Astrocyte (in vitro differentiated cells and primary cell): ENCODE results near the gene NEURL1. TPM values are rescaled to one million over a fixed set of nuclear protein-coding genes. Genes with fewer than 3 reads are reported as not detected.

ENCODE experiments used
- DNase-seq: peaks from one replicate; pipeline ENCODE4 v3.0.0-alpha.2; 2010; ENCODE audit warnings: low read depth
- FAIRE-seq: peaks from 2 replicates; lab custom pipeline; 2011; peaks lifted over from hg19 to GRCh38; lab: Jason Lieb, UNC
- H2AFZ ChIP-seq: 2 replicates; pipeline ENCODE4 v1.6.0; 2012; ENCODE audit warnings: low read depth, low read length, inconsistent platforms
- H3K27ac ChIP-seq: 2 replicates; pipeline ENCODE4 v1.5.1; 2011; ENCODE audit warnings: low read depth, low read length, inconsistent platforms
- H3K27me3 ChIP-seq: 2 replicates; pipeline ENCODE4 v1.6.0; 2011; ENCODE audit warnings: low read length, inconsistent platforms; ENCODE audit not compliant: insufficient read depth
- H3K36me3 ChIP-seq: 2 replicates; pipeline ENCODE4 v1.5.1; 2011; ENCODE audit warnings: low read length, inconsistent platforms; ENCODE audit not compliant: insufficient read depth
- H3K4me1 ChIP-seq: 2 replicates; pipeline ENCODE4 v1.5.1; 2011; ENCODE audit warnings: low read length, inconsistent platforms; ENCODE audit not compliant: insufficient read depth
- H3K4me2 ChIP-seq: 2 replicates; pipeline ENCODE4 v1.6.0; 2012; ENCODE audit warnings: low read length, inconsistent platforms
- H3K4me3 ChIP-seq: 2 replicates; pipeline ENCODE4 v1.5.1; 2011; ENCODE audit warnings: low read depth, mild to moderate bottlenecking, low read length, inconsistent platforms; ENCODE audit not compliant: insufficient read depth
- H3K79me2 ChIP-seq: 2 replicates; pipeline ENCODE4 v1.6.0; 2012; ENCODE audit warnings: mild to moderate bottlenecking, low read length, inconsistent platforms; ENCODE audit not compliant: insufficient read depth
- H3K9ac ChIP-seq: 2 replicates; pipeline ENCODE4 v1.6.0; 2012; ENCODE audit warnings: mild to moderate bottlenecking, low read length, inconsistent platforms
- H3K9me3 ChIP-seq: 2 replicates; pipeline ENCODE4 v1.5.1; 2012; ENCODE audit warnings: low read depth, mild to moderate bottlenecking, low read length, inconsistent platforms; ENCODE audit not compliant: insufficient read depth
- H4K20me1 ChIP-seq: 2 replicates; pipeline ENCODE4 v1.6.0; 2012; ENCODE audit warnings: low read length, inconsistent platforms; ENCODE audit not compliant: insufficient read depth
- H3K27ac Mint-ChIP-seq: one replicate; pipeline ENCODE4 v1.8.0; 2021; ENCODE audit warnings: mild to moderate bottlenecking, mixed read lengths; ENCODE audit not compliant: unreplicated experiment
- H3K27me3 Mint-ChIP-seq: one replicate; pipeline ENCODE4 v1.8.0; 2021; ENCODE audit warnings: low read depth, mixed read lengths; ENCODE audit not compliant: unreplicated experiment
- H3K36me3 Mint-ChIP-seq: one replicate; pipeline ENCODE4 v1.8.0; 2021; ENCODE audit warnings: low read depth, mixed read lengths; ENCODE audit not compliant: unreplicated experiment
- H3K4me1 Mint-ChIP-seq: one replicate; pipeline ENCODE4 v1.8.0; 2021; ENCODE audit warnings: low read depth, mixed read lengths; ENCODE audit not compliant: unreplicated experiment
- H3K4me3 Mint-ChIP-seq: one replicate; pipeline ENCODE4 v1.8.0; 2021; ENCODE audit warnings: mild to moderate bottlenecking, moderate library complexity, mixed read lengths; ENCODE audit not compliant: unreplicated experiment
- H3K9me3 Mint-ChIP-seq: one replicate; pipeline ENCODE4 v1.8.0; 2021; ENCODE audit warnings: mild to moderate bottlenecking, mixed read lengths; ENCODE audit not compliant: unreplicated experiment
- CTCF ChIP-seq: IDR thresholded peaks from 2 replicates; pipeline ENCODE4 v1.5.1; 2011; ENCODE audit warnings: low read depth, mild to moderate bottlenecking, inconsistent platforms, low read length, moderate library complexity; ENCODE audit not compliant: insufficient read depth
- EZH2 ChIP-seq: IDR thresholded peaks from 2 replicates; pipeline ENCODE4 v1.6.1; 2012; ENCODE audit warnings: mild to moderate bottlenecking, low read length, inconsistent platforms; ENCODE audit not compliant: insufficient read depth
- total RNA-seq: library from RNA; stranded (reverse); gene quantifications from 2 replicates; pipeline ENCODE4 v1.2.1, GENCODE V29; 2021

The NEURL1 gene
- total RNA-seq, 1 donor from 2014 or later, result 1.5 TPM

DNA sequence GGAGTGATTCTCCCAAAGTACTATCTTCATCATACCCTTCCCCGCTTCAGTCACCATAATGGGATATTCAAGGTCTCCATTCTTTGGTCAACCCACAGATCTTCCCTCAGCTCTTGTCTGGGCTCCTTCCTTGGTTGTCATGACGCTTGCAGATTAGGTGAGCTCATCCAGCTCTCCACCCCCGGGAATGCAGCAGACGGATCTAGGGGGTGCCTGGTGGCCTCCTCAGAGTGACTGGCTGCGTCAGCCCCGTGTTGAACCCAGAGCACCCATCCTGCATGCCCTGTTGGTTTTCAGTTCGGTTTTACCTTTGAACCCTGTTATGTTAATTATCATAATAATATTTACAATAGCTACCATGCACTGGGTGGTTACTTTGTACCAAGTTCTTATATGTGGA is 6.4 kb downstream of the NEURL1 start:
- no peak overlapping the region for H3K27ac ChIP-seq
- FAIRE-seq, result no peak

GRCh38 chr10:103500481-103500880 is 7.0 kb downstream of the NEURL1 start:
- no peak overlapping the region for H2AFZ ChIP-seq
- no peak overlapping the region for H3K9ac ChIP-seq
- H3K36me3 ChIP-seq, result no peaks in the 10 kb centered on the region
- H3K27ac ChIP-seq, result no peak overlapping the region
- no peaks in the 10 kb centered on the region for H3K79me2 ChIP-seq
- H3K27me3 Mint-ChIP-seq, result peaks cover 32% of the 10 kb centered on the region
- no peak for DNase-seq
- H3K27ac Mint-ChIP-seq, result peak overlapping the region; percentile 79
- H3K4me1 ChIP-seq, result peaks cover 5% of the 10 kb centered on the region
- TF ChIP-seq EZH2 (no peak), CTCF (no peak)
- peaks cover 4% of the 10 kb centered on the region for H3K36me3 Mint-ChIP-seq
- H3K27me3 ChIP-seq, result peaks cover 79% of the 10 kb centered on the region
- no peak overlapping the region for H3K4me3 ChIP-seq
- H3K9me3 ChIP-seq, result no peaks in the 10 kb centered on the region
- peaks cover 3% of the 10 kb centered on the region for H3K9me3 Mint-ChIP-seq
- peak overlapping the region; percentile 61 for H3K4me3 Mint-ChIP-seq
- H3K4me2 ChIP-seq, result no peak overlapping the region
- peaks cover 48% of the 10 kb centered on the region for H4K20me1 ChIP-seq
- no peak for FAIRE-seq
- H3K4me1 Mint-ChIP-seq, result peaks cover 31% of the 10 kb centered on the region

More for the DNA sequence above, 6.4 kb downstream of the NEURL1 start:
- Histone ChIP-seq H3K9me3 (no peaks in the 10 kb centered on the region), H3K4me3 (no peak overlapping the region), H3K4me1 (peaks cover 4% of the 10 kb centered on the region), H3K27me3 (peaks cover 82% of the 10 kb centered on the region), H2AFZ (no peak overlapping the region), H4K20me1 (peaks cover 42% of the 10 kb centered on the region), H3K9ac (no peak overlapping the region), H3K79me2 (no peaks in the 10 kb centered on the region), H3K36me3 (no peaks in the 10 kb centered on the region), H3K4me2 (no peak overlapping the region)
- TF ChIP-seq CTCF, result no peak
- TF ChIP-seq EZH2, result no peak
- no peak for DNase-seq
- peaks cover 5% of the 10 kb centered on the region for H3K9me3 Mint-ChIP-seq
- peaks cover 4% of the 10 kb centered on the region for H3K36me3 Mint-ChIP-seq
- peak overlapping the region; percentile 70 for H3K27ac Mint-ChIP-seq
- H3K27me3 Mint-ChIP-seq, result peaks cover 38% of the 10 kb centered on the region
- H3K4me1 Mint-ChIP-seq, result peaks cover 31% of the 10 kb centered on the region
- H3K4me3 Mint-ChIP-seq, result peak overlapping the region; percentile 34

DNA sequence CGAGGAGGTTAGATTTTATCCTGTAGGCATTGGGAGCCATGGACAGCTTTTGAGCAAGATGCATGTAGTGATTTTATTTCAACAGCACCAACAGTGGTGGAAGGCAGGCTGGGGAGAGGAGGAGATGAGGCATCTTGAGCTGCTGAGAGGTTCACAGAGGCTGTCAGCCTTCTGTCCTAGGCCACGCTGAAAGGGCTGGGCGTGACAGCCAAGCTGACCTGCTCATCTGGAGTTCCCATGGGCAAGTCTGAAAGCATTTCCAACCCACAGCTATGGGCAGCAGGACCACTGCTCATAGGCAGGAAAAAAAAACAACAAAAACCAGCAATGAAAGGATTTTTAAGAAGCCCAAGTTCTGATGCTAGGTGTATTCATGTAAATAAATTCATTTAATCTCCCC is 7.7 kb downstream of the NEURL1 start:
- Histone ChIP-seq H3K36me3 (no peaks in the 10 kb centered on the region), H3K4me3 (no peak overlapping the region), H3K27me3 (peaks cover 79% of the 10 kb centered on the region), H3K27ac (no peak overlapping the region), H4K20me1 (peaks cover 55% of the 10 kb centered on the region), H2AFZ (no peak overlapping the region), H3K79me2 (no peaks in the 10 kb centered on the region), H3K9ac (no peak overlapping the region), H3K4me1 (peaks cover 5% of the 10 kb centered on the region), H3K4me2 (no peak overlapping the region), H3K9me3 (no peaks in the 10 kb centered on the region)
- FAIRE-seq (no peak), DNase-seq (no peak)
- H3K9me3 Mint-ChIP-seq, result peaks cover 3% of the 10 kb centered on the region
- no peak for TF ChIP-seq CTCF
- TF ChIP-seq EZH2, result no peak
- H3K27ac Mint-ChIP-seq, result peak overlapping the region; percentile 79
- peaks cover 31% of the 10 kb centered on the region for H3K4me1 Mint-ChIP-seq
- H3K27me3 Mint-ChIP-seq, result peaks cover 35% of the 10 kb centered on the region
- H3K4me3 Mint-ChIP-seq, result no peak overlapping the region
- H3K36me3 Mint-ChIP-seq, result peaks cover 4% of the 10 kb centered on the region
